Measurements from ENCODE around the gene NHSL2.

- TF ChIP-seq CTCF (IDR thresholded peaks at IDR 0.05), result no peak
- TF ChIP-seq POLR2A (IDR thresholded peaks at IDR 0.05; ENCODE audit: low read depth), result no peak
- no peak for TF ChIP-seq EP300 (IDR thresholded peaks at IDR 0.05)
- TF ChIP-seq POLR2AphosphoS5 (IDR thresholded peaks at IDR 0.05), result no peak
Observed at GRCh38 chrX:71997320-71997719, 86.7 kb downstream of the NHSL2 start.

Data from esophagus muscularis mucosa (tissue), 4 donors.